Colonic mucosa (tissue), 4 donors: Measurements from ENCODE around the gene ABL2. TPM values are rescaled to one million over a fixed set of nuclear protein-coding genes. Genes with fewer than 3 reads are reported as not detected.

Experiments
- DNase-seq: peaks from one replicate; pipeline ENCODE4 v3.0.0-alpha.2; 2020
- H3K27ac ChIP-seq: fragments of 200-600 bp; one replicate; pipeline ENCODE4 v1.8.0; 2021
- H3K27me3 ChIP-seq: fragments of 200-600 bp; one replicate; pipeline ENCODE4 v1.8.0; 2021
- H3K36me3 ChIP-seq: fragments of 200-600 bp; one replicate; pipeline ENCODE4 v1.8.0; 2021
- H3K4me1 ChIP-seq: fragments of 200-600 bp; one replicate; pipeline ENCODE4 v1.8.0; 2021; ENCODE audit warnings: mild to moderate bottlenecking
- H3K4me3 ChIP-seq: fragments of 200-600 bp; one replicate; pipeline ENCODE4 v1.8.0; 2021
- H3K9ac ChIP-seq, 2 donors: one replicate each; pipeline ENCODE4 v1.7.0; 2013; ENCODE audit warnings: control low read depth in 2 of 2, low read depth in 2 of 2, low read length in 2 of 2
- H3K9me3 ChIP-seq: fragments of 200-600 bp; one replicate; pipeline ENCODE4 v1.8.0; 2021
- intact Hi-C: fragments of 100-400 bp; cut with DNase I; formaldehyde crosslinking; loops from one replicate; pipeline ENCODE4 v1.14.1; 2022
- total RNA-seq, 2 donors: library from RNA; stranded (reverse); fragmentation: NEBNext Ultra II Directional in 1 of 2; extraction: Animal tissue kit (Norgen Biotek cat#: 25700) in 1 of 2; gene quantifications; one replicate each; pipeline ENCODE4 v1.2.1, GENCODE V29; 2021
- TF ChIP-seq, protein P1 (sequence below): fragments of 200-600 bp; IDR thresholded peaks from one replicate; pipeline ENCODE4 v1.8.0; 2022; ENCODE audit warnings: antibody characterized with exemption, mild to moderate bottlenecking
- donor health status: healthy.
- donor health status: DM: no; HTN: no; CAD: no.
- donor health status: DM: no; HTN: no; CAD: no.

Gene ABL2
- total RNA-seq, 2 donors from 2014 or later, result 9.1 to 12.8 TPM

- peak overlapping the region; percentile 32 for H3K27ac ChIP-seq
- intact Hi-C loops, result loop anchor here (10.0 kb wide), 1 partner anchor 175 kb away; no protein-coding TSS in a partner anchor
- H3K36me3 ChIP-seq, result no peaks in the 10 kb centered on the region
- TF ChIP-seq, protein P1, sequence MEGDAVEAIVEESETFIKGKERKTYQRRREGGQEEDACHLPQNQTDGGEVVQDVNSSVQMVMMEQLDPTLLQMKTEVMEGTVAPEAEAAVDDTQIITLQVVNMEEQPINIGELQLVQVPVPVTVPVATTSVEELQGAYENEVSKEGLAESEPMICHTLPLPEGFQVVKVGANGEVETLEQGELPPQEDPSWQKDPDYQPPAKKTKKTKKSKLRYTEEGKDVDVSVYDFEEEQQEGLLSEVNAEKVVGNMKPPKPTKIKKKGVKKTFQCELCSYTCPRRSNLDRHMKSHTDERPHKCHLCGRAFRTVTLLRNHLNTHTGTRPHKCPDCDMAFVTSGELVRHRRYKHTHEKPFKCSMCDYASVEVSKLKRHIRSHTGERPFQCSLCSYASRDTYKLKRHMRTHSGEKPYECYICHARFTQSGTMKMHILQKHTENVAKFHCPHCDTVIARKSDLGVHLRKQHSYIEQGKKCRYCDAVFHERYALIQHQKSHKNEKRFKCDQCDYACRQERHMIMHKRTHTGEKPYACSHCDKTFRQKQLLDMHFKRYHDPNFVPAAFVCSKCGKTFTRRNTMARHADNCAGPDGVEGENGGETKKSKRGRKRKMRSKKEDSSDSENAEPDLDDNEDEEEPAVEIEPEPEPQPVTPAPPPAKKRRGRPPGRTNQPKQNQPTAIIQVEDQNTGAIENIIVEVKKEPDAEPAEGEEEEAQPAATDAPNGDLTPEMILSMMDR, result no peak
- no peaks in the 10 kb centered on the region for H3K27me3 ChIP-seq
- H3K4me1 ChIP-seq, result no peaks in the 10 kb centered on the region
- peak overlapping the region in 1 of 2 donors; percentile 19 for H3K9ac ChIP-seq
- DNase-seq, result no peak
- no peak overlapping the region for H3K4me3 ChIP-seq
- H3K9me3 ChIP-seq, result no peaks in the 10 kb centered on the region
These were observed 99.6 kb downstream of the ABL2 start for GRCh38 chr1:179129702-179130473.

- Histone ChIP-seq H3K9me3 (no peaks in the 10 kb centered on the region), H3K27me3 (no peaks in the 10 kb centered on the region), H3K9ac (no peak overlapping the region), H3K27ac (peak overlapping the region; percentile 32), H3K4me3 (no peak overlapping the region), H3K36me3 (no peaks in the 10 kb centered on the region), H3K4me1 (no peaks in the 10 kb centered on the region)
- TF ChIP-seq, protein P1, result no peak
- no peak for DNase-seq
- intact Hi-C loops, result loop anchor here (10.0 kb wide), 1 partner anchor 176 kb away; no protein-coding TSS in a partner anchor
These were observed 101.0 kb downstream of the ABL2 start for GRCh38 chr1:179128520-179128919.

- H3K27ac ChIP-seq, result no peak overlapping the region
- intact Hi-C loops, result loop anchor here (10.0 kb wide), 1 partner anchor 177 kb away; no protein-coding TSS in a partner anchor
- TF ChIP-seq, protein P1, result no peak
These were observed 102.1 kb downstream of the ABL2 start for GRCh38 chr1:179127163-179127895.

DNA sequence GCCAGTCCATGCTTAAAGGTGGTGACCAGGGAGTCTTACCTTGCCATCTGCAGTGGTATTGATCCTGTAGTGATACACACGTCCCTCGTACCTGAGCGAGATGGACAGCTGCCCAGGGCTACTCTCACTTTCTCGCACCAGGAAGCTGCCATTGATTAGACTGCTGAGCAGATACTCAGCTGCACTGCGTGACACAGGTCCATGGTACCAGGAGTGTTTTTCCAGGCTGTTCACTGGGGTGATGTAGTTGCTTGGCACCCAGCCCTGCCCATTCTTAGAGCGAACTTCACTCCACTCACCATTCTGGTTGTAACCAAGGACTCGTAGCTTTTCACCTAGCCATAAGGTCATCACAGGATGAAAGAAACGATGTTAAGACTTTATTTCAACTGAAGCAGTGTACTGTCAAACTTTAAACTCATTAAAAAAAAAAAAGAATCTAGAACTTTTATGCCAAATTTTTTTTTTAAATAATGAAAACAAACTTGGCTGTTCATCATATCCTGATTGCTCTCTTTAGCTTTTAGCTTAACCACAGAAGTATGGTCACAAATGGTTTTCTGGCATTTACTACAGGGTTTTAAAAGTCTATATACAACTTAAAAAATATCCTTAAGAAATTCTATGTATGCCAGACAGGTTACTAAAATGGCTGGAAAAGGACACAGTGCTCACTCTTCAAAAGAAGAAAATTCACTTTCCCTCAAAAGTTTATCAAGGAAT lies 103.0 kb downstream of the ABL2 start:
- DNase-seq, result no peak
- intact Hi-C loops, result loop anchor here (10.0 kb wide), 1 partner anchor 178 kb away; no protein-coding TSS in a partner anchor
- no peak overlapping the region for H3K9ac ChIP-seq
- TF ChIP-seq, protein P1, result no peak
- no peaks in the 10 kb centered on the region for H3K9me3 ChIP-seq
- H3K27ac ChIP-seq, result no peak overlapping the region
- H3K27me3 ChIP-seq, result no peaks in the 10 kb centered on the region
- no peaks in the 10 kb centered on the region for H3K36me3 ChIP-seq
- no peak overlapping the region for H3K4me3 ChIP-seq
- no peaks in the 10 kb centered on the region for H3K4me1 ChIP-seq

More at GRCh38 chr1:179127163-179127895, 102.1 kb downstream of the ABL2 start:
- no peak for DNase-seq
- Histone ChIP-seq H3K36me3 (no peaks in the 10 kb centered on the region), H3K27me3 (no peaks in the 10 kb centered on the region), H3K4me1 (no peaks in the 10 kb centered on the region), H3K4me3 (no peak overlapping the region), H3K9me3 (no peaks in the 10 kb centered on the region), H3K9ac (no peak overlapping the region)

GRCh38 chr1:179124873-179125272 lies 104.6 kb downstream of the ABL2 start:
- no peak for DNase-seq
- H3K27ac ChIP-seq, result no peak overlapping the region
- H3K9me3 ChIP-seq, result no peaks in the 10 kb centered on the region
- H3K4me3 ChIP-seq, result no peak overlapping the region
- intact Hi-C loops, result loop anchor here (5.0 to 10.0 kb wide), 2 partner anchors 67 to 180 kb away; no protein-coding TSS in a partner anchor
- H3K36me3 ChIP-seq, result no peaks in the 10 kb centered on the region
- no peaks in the 10 kb centered on the region for H3K27me3 ChIP-seq
- no peaks in the 10 kb centered on the region for H3K4me1 ChIP-seq
- no peak overlapping the region for H3K9ac ChIP-seq
- TF ChIP-seq, protein P1, result no peak
